SK-N-SH (cell line): ENCODE results near the gene SMAD3. TPM values are rescaled to one million over a fixed set of nuclear protein-coding genes. Genes with fewer than 3 reads are reported as not detected.

Experiments
- CTCF ChIA-PET: fragments of 300-600, 350-600 bp; formaldehyde crosslinking; extraction: SDS; loops from one replicate; lab custom pipeline; 2021; lab: Yijun Ruan, JAX
- POLR2A ChIA-PET: fragments of 350-600 bp; sonication (Branson Sonifier 250); formaldehyde crosslinking; extraction: SDS; loops from one replicate; lab custom pipeline; 2020; ENCODE audit warnings: antibody characterized with exemption, inconsistent platforms; lab: Yijun Ruan, JAX
- DNase-seq: peaks from one replicate; pipeline ENCODE4 v3.0.0; 2012
- H2AFZ ChIP-seq: fragments of 200-600 bp; sonication (generic); 2 replicates; pipeline ENCODE4 v1.8.1; 2016; ENCODE audit warnings: antibody characterized with exemption, mild to moderate bottlenecking, low read depth
- H3F3A ChIP-seq: fragments of 200-600 bp; sonication (generic); replicated peaks from 2 replicates; pipeline ENCODE3; 2016; ENCODE audit warnings: antibody characterized with exemption, mild to moderate bottlenecking; ENCODE audit not compliant: insufficient read depth
- H3K27ac ChIP-seq, 2 experiments: fragments of 200-500 bp in 1 of 2; fragments of 200-600 bp in 1 of 2; sonication (Bioruptor generic) in 1 of 2; sonication (generic), shearing (Covaris generic) in 1 of 2; 2 replicates each; pipeline versions ENCODE4 v1.5.1 to v1.6.1; 2014 to 2016; ENCODE audit warnings: low read depth in 2 of 2, inconsistent platforms in 1 of 2, low read length in 1 of 2, mild to moderate bottlenecking in 1 of 2, mixed read lengths in 1 of 2
- H3K27me3 ChIP-seq: fragments of 200-600 bp; sonication (generic), shearing (Covaris generic); 2 replicates; pipeline ENCODE4 v1.6.1; 2016; ENCODE audit warnings: mixed run types; ENCODE audit not compliant: insufficient read depth
- H3K36me3 ChIP-seq, 2 experiments: fragments of 200-500 bp in 1 of 2; fragments of 200-600 bp in 1 of 2; sonication (Bioruptor generic) in 1 of 2; sonication (generic) in 1 of 2; replicated peaks in 1 of 2; 2 replicates each; pipeline versions ENCODE3 to v1.5.1; 2014 to 2016; ENCODE audit warnings: low read length in 1 of 2, mild to moderate bottlenecking in 1 of 2; ENCODE audit not compliant: insufficient read depth in 2 of 2, control insufficient read depth in 1 of 2
- H3K4me1 ChIP-seq, 2 experiments: fragments of 200-500 bp in 1 of 2; fragments of 200-600 bp in 1 of 2; sonication (Bioruptor generic) in 1 of 2; sonication (generic), shearing (Covaris generic) in 1 of 2; 2 replicates each; pipeline versions ENCODE4 v1.5.1 to v1.6.1; 2014 to 2016; ENCODE audit warnings: low read depth in 1 of 2, low read length in 1 of 2, mixed run types in 1 of 2; ENCODE audit not compliant: insufficient read depth in 2 of 2, control insufficient read depth in 1 of 2
- H3K4me2 ChIP-seq: fragments of 200-600 bp; sonication (generic), shearing (Covaris generic); 2 replicates; pipeline ENCODE4 v1.6.1; 2017; ENCODE audit warnings: mixed run types
- H3K4me3 ChIP-seq, 2 experiments: fragments of 200-500 bp in 1 of 2; fragments of 200-600 bp in 1 of 2; sonication (Bioruptor generic) in 1 of 2; sonication (generic), shearing (Covaris generic) in 1 of 2; 2 replicates each; pipeline versions ENCODE4 v1.5.1 to v1.8.1; 2014 to 2016; ENCODE audit warnings: low read depth in 2 of 2, inconsistent platforms in 1 of 2, low read length in 1 of 2, mild to moderate bottlenecking in 1 of 2, mixed read lengths in 1 of 2, moderate library complexity in 1 of 2
- H3K79me2 ChIP-seq: fragments of 200-600 bp; sonication (generic); 2 replicates; pipeline ENCODE4 v1.8.1; 2017; ENCODE audit warnings: mild to moderate bottlenecking; ENCODE audit not compliant: insufficient read depth
- H3K9ac ChIP-seq: fragments of 200-600 bp; sonication (generic); 2 replicates; pipeline ENCODE4 v1.6.1; 2017; ENCODE audit warnings: mixed run types
- H3K9me2 ChIP-seq: fragments of 200-600 bp; sonication (generic); 2 replicates; pipeline ENCODE4 v1.6.1; 2017; ENCODE audit warnings: mixed run types
- H3K9me3 ChIP-seq: fragments of 200-600 bp; sonication (generic); 2 replicates; pipeline ENCODE4 v1.6.1; 2017; ENCODE audit warnings: mixed run types, mild to moderate bottlenecking, moderate library complexity
- H4K20me1 ChIP-seq: fragments of 200-600 bp; sonication (generic); 2 replicates; pipeline ENCODE4 v1.6.1; 2017; ENCODE audit warnings: mild to moderate bottlenecking, mixed run types; ENCODE audit not compliant: insufficient read depth
- CTCF ChIP-seq: fragments of 200-600 bp; sonication (generic); IDR thresholded peaks from 2 replicates; pipeline ENCODE4 v1.6.1; 2017; ENCODE audit warnings: antibody characterized with exemption, mild to moderate bottlenecking, moderate library complexity
- MAX ChIP-seq: IDR thresholded peaks from 2 replicates; pipeline ENCODE4 v1.4.0; 2012; ENCODE audit warnings: low read depth
- MXI1 ChIP-seq: IDR thresholded peaks from 2 replicates; pipeline ENCODE4 v1.6.1; 2012; ENCODE audit warnings: mild to moderate bottlenecking, low read depth, low read length, improper control_type of control experiment
- POLR2AphosphoS5 ChIP-seq: IDR thresholded peaks from 2 replicates; pipeline ENCODE4 v1.6.1; 2012; ENCODE audit warnings: low read depth, low read length
- REST ChIP-seq: IDR thresholded peaks from 2 replicates; pipeline ENCODE4 v1.6.1; 2012; ENCODE audit warnings: mild to moderate bottlenecking, low read depth, low read length, moderate library complexity
- WGBS: methylation state at CpG from one replicate; pipeline ENCODE4 v1.1.6; 2017; ENCODE audit warnings: low lambda C conversion rate; 5-methylcytosine and 5-hydroxymethylcytosine counted together
- polyA plus RNA-seq, 3 experiments: library from polyadenylated mRNA; depleted of rRNA; stranded (reverse); fragments of >200 nt; gene quantifications; 2 replicates each; pipeline ENCODE4 v1.2.3, GENCODE V29; 2012

Gene SMAD3
- polyA plus RNA-seq, 1 of the 3 experiments (the other 2 are of a cell fraction): 19.5 TPM

GRCh38 chr15:67018026-67018425, 47.4 kb upstream of the SMAD3 start:
- 64% methylated on average over 1 of the region's 1 CpG for WGBS
- CTCF ChIA-PET: interaction anchor here (1.0 kb wide), 1 partner anchor 72 kb away, joined by 3 read pairs; no protein-coding TSS in a partner anchor
- Histone ChIP-seq H4K20me1 (no peaks in the 10 kb centered on the region), H3K27me3 (no peaks in the 10 kb centered on the region), H3K79me2 (no peaks in the 10 kb centered on the region), H3K36me3 (no peaks in the 10 kb centered on the region), H2AFZ (no peak overlapping the region), H3K4me2 (no peak overlapping the region), H3F3A (peaks cover 8% of the 10 kb centered on the region), H3K4me1 (no peaks in the 10 kb centered on the region), H3K9me3 (no peaks in the 10 kb centered on the region), H3K4me3 (no peak overlapping the region), H3K9me2 (no peaks in the 10 kb centered on the region), H3K9ac (no peak overlapping the region), H3K27ac (no peak overlapping the region)
- POLR2A ChIA-PET: interaction anchor here (0.6 kb wide), 1 partner anchor 8 kb away, joined by 3 read pairs; no protein-coding TSS in a partner anchor
- DNase-seq: no peak
- TF ChIP-seq MXI1: no peak

- ChIA-PET POLR2A (interaction anchor here (0.6 kb wide), 1 partner anchor 8 kb away, joined by 3 read pairs; no protein-coding TSS in a partner anchor), CTCF (interaction anchor here (1.0 kb wide), 1 partner anchor 285 kb away, joined by 3 read pairs; no protein-coding TSS in a partner anchor)
Observed at GRCh38 chr15:67018441-67018840, 47.0 kb upstream of the SMAD3 start.

More at GRCh38 chr15:67018441-67018840, 47.0 kb upstream of the SMAD3 start:
- Histone ChIP-seq H3K4me2 (no peak overlapping the region), H3K27ac (no peak overlapping the region), H3K27me3 (no peaks in the 10 kb centered on the region), H3K9me2 (no peaks in the 10 kb centered on the region), H4K20me1 (no peaks in the 10 kb centered on the region), H3K9me3 (no peaks in the 10 kb centered on the region), H3K4me3 (no peak overlapping the region)
- WGBS: 92% methylated on average over 10 of the region's 10 CpGs
- no peak for DNase-seq
- TF ChIP-seq CTCF (no peak), POLR2AphosphoS5 (no peak), MAX (no peak), REST (no peak), MXI1 (no peak)
- TF ChIP-seq, all 33 proteins: peak for 0
- no peak overlapping the region for H3K9ac ChIP-seq
- H2AFZ ChIP-seq: no peak overlapping the region
- peaks cover 11% of the 10 kb centered on the region for H3F3A ChIP-seq
- H3K79me2 ChIP-seq: no peaks in the 10 kb centered on the region
- peaks cover under 1% of the 10 kb centered on the region in 2 experiments; a peak in 2 of 4 replicates for H3K4me1 ChIP-seq
- no peaks in the 10 kb centered on the region for H3K36me3 ChIP-seq
